ENCODE results near the gene TRIM29. TPM values are rescaled to one million over a fixed set of nuclear protein-coding genes. Genes with fewer than 3 reads are reported as not detected.
A peak's percentile ranks its signal among the peaks of the same experiment; 100 is the strongest.

Gene TRIM29
- polyA plus RNA-seq, 1 experiment, result 1.5 TPM

DNA sequence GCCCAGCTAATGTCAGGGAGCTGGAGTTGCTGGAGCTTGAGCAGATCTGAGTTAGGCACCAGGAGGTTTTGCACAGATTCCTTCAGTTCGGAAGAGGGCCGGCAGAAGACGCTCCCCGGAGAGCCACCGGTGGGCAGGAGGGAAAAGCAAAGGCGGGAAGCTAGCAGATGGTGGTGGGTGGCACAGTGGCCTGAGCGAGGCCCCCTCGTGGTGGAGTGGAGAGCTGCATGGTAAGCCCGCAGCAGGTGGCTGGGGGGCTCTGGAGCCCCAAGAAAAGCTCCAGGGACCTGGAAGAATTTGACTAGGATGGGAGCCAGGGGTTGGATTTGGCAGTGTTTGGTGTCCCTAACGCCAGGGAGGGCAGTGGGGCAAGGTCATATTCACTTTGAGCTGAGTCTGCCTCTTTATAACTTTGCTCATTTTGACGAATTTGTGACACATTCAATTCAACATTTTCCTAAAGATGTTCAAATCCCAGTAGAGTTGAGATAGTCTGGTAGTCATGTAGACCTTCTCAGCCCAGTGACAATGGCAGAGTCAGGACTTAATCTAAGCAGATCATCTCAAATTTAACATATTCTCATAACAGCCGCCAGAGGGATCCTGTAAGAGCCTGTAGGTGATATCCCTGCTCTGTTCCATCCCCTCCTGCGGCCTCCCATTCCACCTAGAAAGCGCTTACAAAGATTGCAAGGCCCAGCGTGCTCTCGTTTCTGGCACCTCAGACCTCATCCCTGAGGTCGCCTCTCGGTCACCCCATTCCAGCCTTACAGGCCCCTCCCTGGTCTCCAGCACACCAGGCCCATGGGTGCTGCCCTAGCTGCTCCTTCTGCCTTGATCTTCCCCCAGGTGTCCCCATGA lies 57.9 kb downstream of the TRIM29 start:
- Histone ChIP-seq H3K36me3 (ENCODE audit: control insufficient read depth, insufficient read depth, low read length) (no peaks in the 10 kb centered on the region), H3K4me3 (ENCODE audit: low read depth, low read length) (no peak overlapping the region), H3K27me3 (ENCODE audit: control insufficient read depth, insufficient read depth, low read length) (no peaks in the 10 kb centered on the region; the same call in 1 of the 2 replicates)
- CTCF ChIA-PET, result interaction anchor here (0.7 to 2.5 kb wide), 12 partner anchors 8 to 412 kb away, joined by 3 to 14 read pairs (median 3); partner anchors contain the start of gene NECTIN1
- DNase-seq (ENCODE audit: low read depth), result no peak
- POLR2A ChIA-PET, result no interaction called here
- TF ChIP-seq, protein P1, sequence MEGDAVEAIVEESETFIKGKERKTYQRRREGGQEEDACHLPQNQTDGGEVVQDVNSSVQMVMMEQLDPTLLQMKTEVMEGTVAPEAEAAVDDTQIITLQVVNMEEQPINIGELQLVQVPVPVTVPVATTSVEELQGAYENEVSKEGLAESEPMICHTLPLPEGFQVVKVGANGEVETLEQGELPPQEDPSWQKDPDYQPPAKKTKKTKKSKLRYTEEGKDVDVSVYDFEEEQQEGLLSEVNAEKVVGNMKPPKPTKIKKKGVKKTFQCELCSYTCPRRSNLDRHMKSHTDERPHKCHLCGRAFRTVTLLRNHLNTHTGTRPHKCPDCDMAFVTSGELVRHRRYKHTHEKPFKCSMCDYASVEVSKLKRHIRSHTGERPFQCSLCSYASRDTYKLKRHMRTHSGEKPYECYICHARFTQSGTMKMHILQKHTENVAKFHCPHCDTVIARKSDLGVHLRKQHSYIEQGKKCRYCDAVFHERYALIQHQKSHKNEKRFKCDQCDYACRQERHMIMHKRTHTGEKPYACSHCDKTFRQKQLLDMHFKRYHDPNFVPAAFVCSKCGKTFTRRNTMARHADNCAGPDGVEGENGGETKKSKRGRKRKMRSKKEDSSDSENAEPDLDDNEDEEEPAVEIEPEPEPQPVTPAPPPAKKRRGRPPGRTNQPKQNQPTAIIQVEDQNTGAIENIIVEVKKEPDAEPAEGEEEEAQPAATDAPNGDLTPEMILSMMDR (IDR thresholded peaks at IDR 0.05; ENCODE audit: insufficient read depth, low read depth, low read length), result peak; percentile 62

DNA sequence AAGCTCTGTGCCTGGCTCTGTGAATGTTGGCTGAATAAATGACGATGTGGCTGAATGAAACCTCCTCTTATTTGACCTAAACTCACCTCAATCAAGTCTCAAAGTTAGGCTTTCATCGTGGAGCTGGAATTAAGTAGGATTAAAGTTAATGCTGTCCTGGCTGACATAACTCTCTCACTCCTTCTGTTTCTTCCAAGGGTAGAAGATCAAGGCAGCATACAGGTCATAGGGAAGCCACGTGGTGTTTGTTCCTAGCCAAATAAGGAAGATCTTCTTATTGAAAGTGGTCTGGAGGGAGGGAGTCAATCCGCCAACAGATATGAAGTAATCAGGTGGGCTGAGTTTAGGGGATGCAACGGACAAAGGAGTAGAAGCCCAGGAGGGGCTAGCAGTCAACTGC lies 59.5 kb downstream of the TRIM29 start:
- DNase-seq (ENCODE audit: low read depth), result no peak
- POLR2A ChIA-PET, result no interaction called here
- TF ChIP-seq, protein P1 (IDR thresholded peaks at IDR 0.05; ENCODE audit: insufficient read depth, low read depth, low read length), result no peak
- Histone ChIP-seq H3K36me3 (ENCODE audit: control insufficient read depth, insufficient read depth, low read length) (no peaks in the 10 kb centered on the region), H3K27me3 (ENCODE audit: control insufficient read depth, insufficient read depth, low read length) (peaks cover 1% of the 10 kb centered on the region), H3K4me3 (ENCODE audit: low read depth, low read length) (no peak overlapping the region)
- CTCF ChIA-PET, result interaction anchor here (1.0 to 2.5 kb wide), 3 partner anchors 8 to 433 kb away, joined by 3 to 14 read pairs (median 4); no protein-coding TSS in a partner anchor

DNA sequence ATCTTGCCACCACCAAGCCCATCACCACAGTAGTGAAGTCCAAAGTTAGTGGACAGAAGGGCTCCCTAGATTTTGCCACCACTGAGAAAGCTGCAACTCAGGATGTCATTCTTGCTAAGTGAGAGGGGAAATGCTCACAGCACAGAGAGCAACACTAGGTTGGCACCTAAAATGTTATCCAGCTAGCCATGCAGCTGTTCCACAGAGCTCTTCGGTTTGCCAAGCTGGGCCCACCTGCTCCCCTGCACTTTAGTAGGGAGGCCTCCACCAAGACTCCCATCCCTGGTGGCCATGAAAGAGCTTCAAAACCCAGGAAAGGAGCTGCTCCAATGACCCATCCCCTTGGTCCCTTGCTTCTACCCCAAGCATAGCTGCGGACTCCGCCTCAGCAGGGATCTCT lies 63.8 kb downstream of the TRIM29 start:
- no peak for DNase-seq (ENCODE audit: low read depth)
- no peak overlapping the region for H3K4me3 ChIP-seq (ENCODE audit: low read depth, low read length)
- ChIA-PET POLR2A (no interaction called here), CTCF (no interaction called here)
- TF ChIP-seq, protein P1 (IDR thresholded peaks at IDR 0.05; ENCODE audit: insufficient read depth, low read depth, low read length), result no peak
- H3K36me3 ChIP-seq (ENCODE audit: control insufficient read depth, insufficient read depth, low read length), result no peaks in the 10 kb centered on the region
- peaks cover 1% of the 10 kb centered on the region for H3K27me3 ChIP-seq (ENCODE audit: control insufficient read depth, insufficient read depth, low read length)

DNA sequence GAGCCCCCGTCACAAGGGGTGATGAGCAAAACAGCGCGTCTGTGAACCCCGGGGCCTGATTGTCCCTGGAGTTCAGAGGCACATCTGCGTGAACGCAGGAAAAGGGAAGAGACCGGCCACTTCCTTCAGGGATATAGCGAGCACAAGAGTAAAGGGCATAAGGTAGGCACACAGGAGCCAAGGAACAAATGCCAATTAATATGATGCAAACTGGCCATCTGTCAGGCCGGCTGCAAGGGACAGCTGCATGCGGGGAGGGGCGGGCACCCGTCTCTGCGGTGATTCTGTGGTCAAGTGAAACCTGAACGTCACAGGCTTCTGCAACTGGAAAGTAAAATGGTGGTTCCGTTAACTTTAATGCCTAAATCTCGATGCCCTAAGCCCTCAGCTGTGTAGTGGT lies 64.7 kb downstream of the TRIM29 start:
- Histone ChIP-seq H3K4me3 (ENCODE audit: low read depth, low read length) (no peak overlapping the region), H3K36me3 (ENCODE audit: control insufficient read depth, insufficient read depth, low read length) (no peaks in the 10 kb centered on the region), H3K27me3 (ENCODE audit: control insufficient read depth, insufficient read depth, low read length) (peaks cover 1% of the 10 kb centered on the region; the same call in 1 of the 2 replicates)
- POLR2A ChIA-PET, result no interaction called here
- TF ChIP-seq, protein P1 (IDR thresholded peaks at IDR 0.05; ENCODE audit: insufficient read depth, low read depth, low read length), result no peak
- CTCF ChIA-PET, result no interaction called here
- DNase-seq (ENCODE audit: low read depth), result no peak

DNA sequence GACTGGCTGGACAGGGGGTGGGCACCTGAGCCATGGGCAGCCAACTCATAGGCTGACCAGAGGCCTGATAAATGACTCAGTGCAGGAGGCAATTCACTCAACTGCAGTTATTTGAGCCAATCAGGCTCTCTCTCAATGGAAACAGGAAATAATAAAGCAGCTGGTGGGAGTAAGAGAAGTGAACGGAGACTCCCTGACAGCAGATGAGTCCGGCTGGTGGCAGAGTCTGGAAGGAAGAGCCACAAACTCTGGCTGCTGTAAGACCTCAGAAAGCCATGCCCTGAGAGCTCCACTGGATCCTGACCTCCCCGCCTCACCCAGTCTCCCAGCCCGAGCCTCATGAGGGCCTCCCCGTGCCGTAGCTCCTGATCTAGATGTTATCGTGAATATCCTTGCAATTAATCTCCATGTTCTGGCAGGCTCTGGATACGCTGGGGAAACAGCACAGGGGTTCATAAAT lies 69.8 kb downstream of the TRIM29 start:
- TF ChIP-seq, protein P1 (IDR thresholded peaks at IDR 0.05; ENCODE audit: insufficient read depth, low read depth, low read length), result no peak
- no peak overlapping the region for H3K4me3 ChIP-seq (ENCODE audit: low read depth, low read length)
- peaks cover 11% of the 10 kb centered on the region for H3K27me3 ChIP-seq (ENCODE audit: control insufficient read depth, insufficient read depth, low read length)
- POLR2A ChIA-PET, result no interaction called here
- peak; percentile 15 for DNase-seq (ENCODE audit: low read depth)
- no peaks in the 10 kb centered on the region for H3K36me3 ChIP-seq (ENCODE audit: control insufficient read depth, insufficient read depth, low read length)
- CTCF ChIA-PET, result interaction anchor here (0.6 kb wide), 1 partner anchor 11 kb away, joined by 3 read pairs; no protein-coding TSS in a partner anchor

Measured in BJ (cell line).